Rectal smooth muscle tissue (tissue), 1 donor: Measurements from ENCODE around the gene NOTCH3.

Source experiments
- H3K27ac ChIP-seq: one replicate; pipeline ENCODE4 v1.7.0; 2013; ENCODE audit warnings: low read depth, low read length, inconsistent platforms
- H3K27me3 ChIP-seq: one replicate; pipeline ENCODE4 v1.7.0; 2013; ENCODE audit warnings: low read length; ENCODE audit not compliant: control insufficient read depth, insufficient read depth
- H3K36me3 ChIP-seq: one replicate; pipeline ENCODE4 v1.7.0; 2013; ENCODE audit warnings: low read length; ENCODE audit not compliant: control insufficient read depth, insufficient read depth
- H3K4me1 ChIP-seq: one replicate; pipeline ENCODE4 v1.7.0; 2013; ENCODE audit warnings: low read length; ENCODE audit not compliant: control insufficient read depth, insufficient read depth
- H3K4me3 ChIP-seq: one replicate; pipeline ENCODE4 v1.7.0; 2013; ENCODE audit warnings: low read length
- H3K9ac ChIP-seq: one replicate; pipeline ENCODE4 v1.7.0; 2013; ENCODE audit warnings: low read length

Gene NOTCH3

GRCh38 chr19:15200553-15201364 lies at the start of gene NOTCH3:
TSS of gene NOTCH3 (minus strand) at chr19:15200995. CDS start at chr19:15200905, 90 bp downstream.
- Histone ChIP-seq H3K4me1 (no peaks in the 10 kb centered on the region), H3K27me3 (peaks cover 10% of the 10 kb centered on the region), H3K36me3 (no peaks in the 10 kb centered on the region), H3K27ac (no peak within 1 kb of the TSS), H3K4me3 (peak within 1 kb of the TSS; percentile 48), H3K9ac (no peak within 1 kb of the TSS)

GRCh38 chr19:15250640-15250993 lies 49.8 kb upstream of the NOTCH3 start:
- H3K27me3 ChIP-seq, result no peaks in the 10 kb centered on the region
- peaks cover 36% of the 10 kb centered on the region for H3K36me3 ChIP-seq
- H3K9ac ChIP-seq, result no peak overlapping the region
- H3K4me1 ChIP-seq, result peaks cover 39% of the 10 kb centered on the region
- H3K27ac ChIP-seq, result peak overlapping the region; percentile 62
- peak overlapping the region; percentile 18 for H3K4me3 ChIP-seq

GRCh38 chr19:15249972-15250639 lies 49.3 kb upstream of the NOTCH3 start:
- Histone ChIP-seq H3K9ac (no peak overlapping the region), H3K27ac (peak overlapping the region; percentile 62), H3K27me3 (no peaks in the 10 kb centered on the region), H3K4me3 (peak overlapping the region; percentile 22), H3K36me3 (peaks cover 37% of the 10 kb centered on the region), H3K4me1 (peaks cover 39% of the 10 kb centered on the region)

- no peak overlapping the region for H3K9ac ChIP-seq
- H3K4me1 ChIP-seq, result peaks cover 39% of the 10 kb centered on the region
- peaks cover 33% of the 10 kb centered on the region for H3K36me3 ChIP-seq
- peak overlapping the region; percentile 62 for H3K27ac ChIP-seq
- no peaks in the 10 kb centered on the region for H3K27me3 ChIP-seq
- H3K4me3 ChIP-seq, result peak overlapping the region; percentile 1
These were observed 48.7 kb upstream of the NOTCH3 start for GRCh38 chr19:15249528-15249874.

GRCh38 chr19:15248648-15249527 lies 48.1 kb upstream of the NOTCH3 start:
- Histone ChIP-seq H3K36me3 (peaks cover 30% of the 10 kb centered on the region), H3K9ac (no peak overlapping the region), H3K4me3 (peak overlapping the region; percentile 1)

GRCh38 chr19:15248106-15248505 lies 47.3 kb upstream of the NOTCH3 start:
- Histone ChIP-seq H3K4me1 (peaks cover 39% of the 10 kb centered on the region), H3K36me3 (peaks cover 24% of the 10 kb centered on the region), H3K27ac (peak overlapping the region; percentile 62), H3K9ac (no peak overlapping the region), H3K27me3 (no peaks in the 10 kb centered on the region), H3K4me3 (no peak overlapping the region)

More at GRCh38 chr19:15248648-15249527, 48.1 kb upstream of the NOTCH3 start:
- H3K4me1 ChIP-seq, result peaks cover 39% of the 10 kb centered on the region
- peak overlapping the region; percentile 62 for H3K27ac ChIP-seq
- no peaks in the 10 kb centered on the region for H3K27me3 ChIP-seq

GRCh38 chr19:15247107-15248014 lies 46.6 kb upstream of the NOTCH3 start:
- no peak overlapping the region for H3K9ac ChIP-seq
- peak overlapping the region; percentile 21 for H3K27ac ChIP-seq
- no peak overlapping the region for H3K4me3 ChIP-seq
- no peaks in the 10 kb centered on the region for H3K27me3 ChIP-seq
- H3K36me3 ChIP-seq, result peaks cover 24% of the 10 kb centered on the region
- peaks cover 35% of the 10 kb centered on the region for H3K4me1 ChIP-seq

GRCh38 chr19:15246198-15246481 lies 45.3 kb upstream of the NOTCH3 start:
- Histone ChIP-seq H3K36me3 (peaks cover 28% of the 10 kb centered on the region), H3K27me3 (no peaks in the 10 kb centered on the region), H3K4me3 (no peak overlapping the region), H3K9ac (no peak overlapping the region), H3K4me1 (peaks cover 29% of the 10 kb centered on the region), H3K27ac (no peak overlapping the region)

- no peak overlapping the region for H3K4me3 ChIP-seq
- H3K36me3 ChIP-seq, result peaks cover 28% of the 10 kb centered on the region
- H3K9ac ChIP-seq, result no peak overlapping the region
- no peaks in the 10 kb centered on the region for H3K27me3 ChIP-seq
- peaks cover 23% of the 10 kb centered on the region for H3K4me1 ChIP-seq
- no peak overlapping the region for H3K27ac ChIP-seq
These were observed 44.8 kb upstream of the NOTCH3 start for GRCh38 chr19:15245370-15246197.

GRCh38 chr19:15244808-15245207 lies 44.0 kb upstream of the NOTCH3 start:
- Histone ChIP-seq H3K36me3 (peaks cover 34% of the 10 kb centered on the region), H3K9ac (no peak overlapping the region), H3K4me1 (peaks cover 15% of the 10 kb centered on the region), H3K27ac (no peak overlapping the region), H3K4me3 (no peak overlapping the region), H3K27me3 (no peaks in the 10 kb centered on the region)

- Histone ChIP-seq H3K4me3 (no peak overlapping the region), H3K27ac (no peak overlapping the region), H3K36me3 (peaks cover 39% of the 10 kb centered on the region), H3K4me1 (peaks cover 10% of the 10 kb centered on the region), H3K9ac (no peak overlapping the region), H3K27me3 (no peaks in the 10 kb centered on the region)
These were observed 43.5 kb upstream of the NOTCH3 start for GRCh38 chr19:15244106-15244803.
